ENCODE data around the gene ADAMTS2.

The ADAMTS2 gene

DNA sequence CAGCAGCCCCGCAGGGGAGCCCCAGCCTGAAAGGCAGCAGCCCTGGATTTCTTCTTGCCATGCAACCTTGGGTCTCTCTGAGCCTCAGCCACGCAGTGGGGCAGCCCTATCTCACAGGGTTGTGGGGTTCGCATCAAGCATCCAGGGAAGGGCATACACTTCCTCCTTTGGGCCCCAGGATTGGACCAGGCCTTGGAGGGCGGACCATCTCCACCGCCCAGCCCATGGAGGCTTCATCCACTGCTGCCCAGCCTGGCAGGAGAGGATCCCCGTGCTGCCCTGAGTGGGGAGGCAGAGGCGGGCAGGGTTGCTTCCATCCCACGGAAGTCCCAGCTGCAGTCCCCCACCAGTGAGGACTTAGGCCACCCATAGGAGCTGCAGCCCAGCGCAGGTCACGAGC is 5.3 kb downstream of the ADAMTS2 start:
- TF ChIP-seq, protein P1, sequence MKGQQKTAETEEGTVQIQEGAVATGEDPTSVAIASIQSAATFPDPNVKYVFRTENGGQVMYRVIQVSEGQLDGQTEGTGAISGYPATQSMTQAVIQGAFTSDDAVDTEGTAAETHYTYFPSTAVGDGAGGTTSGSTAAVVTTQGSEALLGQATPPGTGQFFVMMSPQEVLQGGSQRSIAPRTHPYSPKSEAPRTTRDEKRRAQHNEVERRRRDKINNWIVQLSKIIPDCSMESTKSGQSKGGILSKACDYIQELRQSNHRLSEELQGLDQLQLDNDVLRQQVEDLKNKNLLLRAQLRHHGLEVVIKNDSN (IDR thresholded peaks at IDR 0.05), result no peak
- TF ChIP-seq TCF12 (IDR thresholded peaks at IDR 0.05; ENCODE audit: low read depth) (no peak), TAF1 (IDR thresholded peaks at IDR 0.05; ENCODE audit: low read depth) (no peak), YY1 (IDR thresholded peaks at IDR 0.05; ENCODE audit: low read depth) (no peak), RAD21 (IDR thresholded peaks at IDR 0.05; ENCODE audit: low read depth) (no peak), EGR1 (IDR thresholded peaks at IDR 0.05) (no peak)
- TF ChIP-seq, protein P2, sequence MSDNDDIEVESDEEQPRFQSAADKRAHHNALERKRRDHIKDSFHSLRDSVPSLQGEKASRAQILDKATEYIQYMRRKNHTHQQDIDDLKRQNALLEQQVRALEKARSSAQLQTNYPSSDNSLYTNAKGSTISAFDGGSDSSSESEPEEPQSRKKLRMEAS (IDR thresholded peaks at IDR 0.05), result no peak

DNA sequence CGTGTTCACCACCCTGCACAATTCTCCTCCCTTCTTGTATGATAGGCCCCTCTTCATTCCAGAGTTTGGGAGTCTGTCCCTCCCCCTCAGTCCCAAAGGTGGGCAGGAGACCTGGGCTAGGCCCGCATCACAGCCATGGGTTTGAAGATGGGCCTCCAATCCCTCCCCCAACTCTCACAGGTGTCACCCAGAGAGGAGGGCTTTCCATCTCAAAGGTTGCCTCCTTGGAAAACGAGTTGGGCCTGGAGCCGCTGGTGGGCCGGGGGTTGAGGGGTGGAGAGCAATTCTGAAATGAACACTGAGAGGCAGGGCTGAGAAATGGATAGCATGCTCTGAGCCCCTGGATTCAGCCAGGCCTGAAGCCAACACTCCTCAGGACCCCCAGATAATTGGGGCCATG is 6.2 kb downstream of the ADAMTS2 start:
- TF ChIP-seq ZBTB7A (IDR thresholded peaks at IDR 0.05; ENCODE audit: low read depth) (no peak), CEBPB (IDR thresholded peaks at IDR 0.05) (no peak)
- TF ChIP-seq, protein P1 (IDR thresholded peaks at IDR 0.05), result no peak
- TF ChIP-seq, protein P2 (IDR thresholded peaks at IDR 0.05), result no peak

DNA sequence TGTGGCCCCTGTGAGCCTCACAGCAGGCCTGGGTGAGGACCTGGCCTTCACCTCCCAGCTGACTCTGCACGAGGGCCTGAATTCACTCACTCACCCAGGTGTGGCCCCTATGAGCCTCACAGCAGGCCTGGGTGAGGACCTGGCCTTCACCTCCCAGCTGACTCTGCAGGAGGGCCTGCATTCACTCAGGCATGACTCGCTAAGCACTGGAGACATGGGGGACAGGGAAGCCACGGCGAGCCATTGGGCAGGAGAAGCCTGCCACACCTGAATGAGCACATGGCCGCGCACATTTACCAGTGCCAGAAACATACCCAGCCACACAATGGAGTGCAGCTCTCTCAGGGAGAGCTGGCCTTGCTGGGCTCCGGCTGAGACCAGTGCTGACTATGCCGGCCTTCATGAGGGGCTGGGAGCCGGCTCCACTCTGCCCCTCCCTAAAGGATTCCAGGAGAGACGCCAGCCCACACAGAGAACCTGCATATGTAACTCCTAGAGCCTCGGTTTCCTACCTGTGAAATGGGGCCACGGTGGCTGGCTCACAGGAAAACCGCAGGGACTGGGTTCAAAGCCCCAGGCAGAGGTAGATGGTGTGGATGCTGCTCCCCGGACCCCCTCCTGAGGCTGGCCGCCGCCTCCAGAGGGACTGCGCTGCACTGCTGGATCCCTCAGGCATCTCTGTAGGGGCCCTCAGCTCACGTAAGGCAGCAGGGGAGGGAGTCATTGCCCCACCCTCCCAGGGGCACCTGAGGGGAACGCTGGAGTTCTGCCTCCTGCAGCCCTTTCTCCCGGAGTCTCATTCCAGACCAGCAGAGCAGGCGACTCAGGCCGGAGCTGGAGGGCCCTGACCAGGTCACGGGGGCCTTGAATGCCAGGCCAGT is 7.2 kb downstream of the ADAMTS2 start:
- TF ChIP-seq YY1 (IDR thresholded peaks at IDR 0.05; ENCODE audit: low read depth), result no peak
- TF ChIP-seq RAD21 (IDR thresholded peaks at IDR 0.05; ENCODE audit: low read depth), result no peak
- TF ChIP-seq, protein P3, sequence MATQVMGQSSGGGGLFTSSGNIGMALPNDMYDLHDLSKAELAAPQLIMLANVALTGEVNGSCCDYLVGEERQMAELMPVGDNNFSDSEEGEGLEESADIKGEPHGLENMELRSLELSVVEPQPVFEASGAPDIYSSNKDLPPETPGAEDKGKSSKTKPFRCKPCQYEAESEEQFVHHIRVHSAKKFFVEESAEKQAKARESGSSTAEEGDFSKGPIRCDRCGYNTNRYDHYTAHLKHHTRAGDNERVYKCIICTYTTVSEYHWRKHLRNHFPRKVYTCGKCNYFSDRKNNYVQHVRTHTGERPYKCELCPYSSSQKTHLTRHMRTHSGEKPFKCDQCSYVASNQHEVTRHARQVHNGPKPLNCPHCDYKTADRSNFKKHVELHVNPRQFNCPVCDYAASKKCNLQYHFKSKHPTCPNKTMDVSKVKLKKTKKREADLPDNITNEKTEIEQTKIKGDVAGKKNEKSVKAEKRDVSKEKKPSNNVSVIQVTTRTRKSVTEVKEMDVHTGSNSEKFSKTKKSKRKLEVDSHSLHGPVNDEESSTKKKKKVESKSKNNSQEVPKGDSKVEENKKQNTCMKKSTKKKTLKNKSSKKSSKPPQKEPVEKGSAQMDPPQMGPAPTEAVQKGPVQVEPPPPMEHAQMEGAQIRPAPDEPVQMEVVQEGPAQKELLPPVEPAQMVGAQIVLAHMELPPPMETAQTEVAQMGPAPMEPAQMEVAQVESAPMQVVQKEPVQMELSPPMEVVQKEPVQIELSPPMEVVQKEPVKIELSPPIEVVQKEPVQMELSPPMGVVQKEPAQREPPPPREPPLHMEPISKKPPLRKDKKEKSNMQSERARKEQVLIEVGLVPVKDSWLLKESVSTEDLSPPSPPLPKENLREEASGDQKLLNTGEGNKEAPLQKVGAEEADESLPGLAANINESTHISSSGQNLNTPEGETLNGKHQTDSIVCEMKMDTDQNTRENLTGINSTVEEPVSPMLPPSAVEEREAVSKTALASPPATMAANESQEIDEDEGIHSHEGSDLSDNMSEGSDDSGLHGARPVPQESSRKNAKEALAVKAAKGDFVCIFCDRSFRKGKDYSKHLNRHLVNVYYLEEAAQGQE (IDR thresholded peaks at IDR 0.05; ENCODE audit: low read depth), result no peak
- TF ChIP-seq EGR1 (IDR thresholded peaks at IDR 0.05), result no peak
- TF ChIP-seq CEBPB (IDR thresholded peaks at IDR 0.05), result no peak
- TF ChIP-seq TCF12 (IDR thresholded peaks at IDR 0.05; ENCODE audit: low read depth), result no peak
- TF ChIP-seq, protein P2 (IDR thresholded peaks at IDR 0.05), result no peak
- TF ChIP-seq CREB1 (IDR thresholded peaks at IDR 0.05; ENCODE audit: low read depth), result no peak
- TF ChIP-seq, protein P1 (IDR thresholded peaks at IDR 0.05), result no peak
- no peak for TF ChIP-seq NFIC (IDR thresholded peaks at IDR 0.05)
- TF ChIP-seq FOXM1 (IDR thresholded peaks at IDR 0.05; ENCODE audit: borderline replicate concordance, low read depth), result no peak
- no peak for TF ChIP-seq TAF1 (IDR thresholded peaks at IDR 0.05; ENCODE audit: low read depth)

DNA sequence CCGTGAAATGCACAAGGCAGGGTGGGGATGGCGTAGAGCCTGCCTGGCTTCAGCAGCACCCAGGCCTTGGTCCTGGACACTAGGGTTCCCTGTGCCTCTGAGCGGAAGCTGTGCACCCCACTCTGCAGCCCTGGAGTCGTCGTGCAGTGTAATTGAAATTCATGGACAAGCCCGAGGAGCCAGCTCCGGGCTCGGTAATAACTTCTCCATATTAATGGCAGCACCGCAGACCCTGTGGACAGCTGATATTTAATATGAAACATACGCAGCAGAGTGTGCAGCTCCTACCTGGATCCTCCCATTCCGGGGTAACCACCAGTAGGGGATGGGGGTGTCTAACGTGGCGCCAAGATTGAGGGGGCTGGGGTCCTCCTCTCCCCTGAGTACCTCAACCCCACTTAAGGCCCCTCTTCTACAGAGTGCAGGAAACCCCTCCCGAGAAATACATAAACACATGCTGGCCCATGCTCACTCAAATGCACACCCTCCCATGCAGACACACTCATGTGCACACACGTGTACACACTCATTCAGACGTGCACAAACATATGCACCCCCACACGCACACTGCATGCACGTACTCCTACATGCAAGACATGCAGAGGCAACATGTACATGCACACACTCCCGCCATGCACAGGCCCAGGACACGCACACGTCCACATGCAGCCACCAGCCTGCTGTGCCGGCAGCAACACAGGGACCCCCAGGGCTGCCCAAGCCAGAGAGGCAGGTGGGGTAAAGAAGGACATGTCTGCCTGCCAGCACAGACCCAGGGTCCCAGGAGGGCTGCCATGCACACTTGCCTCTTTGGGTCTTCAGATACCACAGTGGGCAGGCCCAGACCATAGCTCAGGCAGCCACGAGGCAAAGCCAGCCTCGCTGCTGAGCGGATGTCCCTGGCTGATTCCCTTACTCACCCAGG is 8.1 kb downstream of the ADAMTS2 start:
- no peak for TF ChIP-seq EGR1 (IDR thresholded peaks at IDR 0.05)
- no peak for TF ChIP-seq EP300 (IDR thresholded peaks at IDR 0.05; ENCODE audit: borderline replicate concordance)
- no peak for TF ChIP-seq TEAD4 (IDR thresholded peaks at IDR 0.05)
- no peak for TF ChIP-seq CEBPB (IDR thresholded peaks at IDR 0.05)
- no peak for TF ChIP-seq TCF12 (IDR thresholded peaks at IDR 0.05; ENCODE audit: low read depth)
- TF ChIP-seq NFIC (IDR thresholded peaks at IDR 0.05), result no peak
- TF ChIP-seq YY1 (IDR thresholded peaks at IDR 0.05; ENCODE audit: low read depth), result no peak
- no peak for TF ChIP-seq TAF1 (IDR thresholded peaks at IDR 0.05; ENCODE audit: low read depth)
- TF ChIP-seq, protein P1 (IDR thresholded peaks at IDR 0.05), result no peak
- TF ChIP-seq CREB1 (IDR thresholded peaks at IDR 0.05; ENCODE audit: low read depth), result no peak
- TF ChIP-seq, protein P2 (IDR thresholded peaks at IDR 0.05), result no peak
- TF ChIP-seq, protein P3 (IDR thresholded peaks at IDR 0.05; ENCODE audit: low read depth), result no peak
- no peak for TF ChIP-seq RAD21 (IDR thresholded peaks at IDR 0.05; ENCODE audit: low read depth)
- TF ChIP-seq ZBTB7A (IDR thresholded peaks at IDR 0.05; ENCODE audit: low read depth), result no peak
- TF ChIP-seq FOXM1 (IDR thresholded peaks at IDR 0.05; ENCODE audit: borderline replicate concordance, low read depth), result no peak
